DMS 273 (cell line): ENCODE measurements around the gene PEX5L.
"Not testable (repeated sequence)": the region's sequence is repeated elsewhere in the genome, so short reads cannot be mapped to it uniquely, and the experiment has no call there.

Source experiments
- DNase-seq: peaks from one replicate; lab custom pipeline; 2025; ENCODE audit not compliant: unreplicated experiment; lab: John Stamatoyannopoulos, UW

PEX5L gene

DNA sequence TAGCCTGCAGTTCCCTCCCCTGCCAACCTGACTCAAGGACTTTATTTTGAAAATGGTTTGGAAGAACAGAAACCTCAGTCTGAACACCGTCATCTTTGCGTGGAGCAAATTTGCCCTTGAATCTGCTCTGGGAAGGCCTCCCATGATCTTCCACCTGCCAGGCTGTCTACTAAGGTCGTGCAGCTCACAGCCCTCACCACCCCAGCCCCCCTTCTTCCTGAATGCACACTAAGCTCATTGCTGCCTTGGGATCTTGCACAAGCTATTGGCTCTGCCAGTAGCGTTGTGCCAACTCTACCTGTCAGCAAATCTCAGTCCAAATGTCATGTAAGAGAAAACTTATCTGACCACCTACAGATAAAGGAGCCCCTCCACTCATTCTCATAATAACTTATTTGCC lies 242.4 kb downstream of the PEX5L start:
- DNase-seq = no peak

DNA sequence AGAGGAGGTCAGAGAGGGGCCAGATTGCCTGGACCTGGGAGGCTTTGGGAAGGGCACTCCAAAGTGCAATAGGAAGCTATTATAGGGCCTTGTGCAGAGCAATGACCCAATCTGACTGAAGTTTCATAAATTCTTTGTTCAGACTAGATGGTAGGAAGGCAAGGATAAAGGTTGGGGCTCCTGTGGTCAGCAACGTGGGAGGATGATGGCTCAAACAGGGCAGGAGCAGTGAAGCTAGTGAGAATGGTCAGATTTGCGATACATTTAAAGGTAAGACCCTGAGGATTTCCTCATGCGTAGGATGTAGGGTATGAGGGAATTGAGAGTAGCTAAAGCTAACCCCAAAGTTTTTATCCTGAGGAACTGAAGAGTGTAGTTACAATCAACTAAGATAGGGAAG lies 244.9 kb downstream of the PEX5L start:
- no peak for DNase-seq

DNA sequence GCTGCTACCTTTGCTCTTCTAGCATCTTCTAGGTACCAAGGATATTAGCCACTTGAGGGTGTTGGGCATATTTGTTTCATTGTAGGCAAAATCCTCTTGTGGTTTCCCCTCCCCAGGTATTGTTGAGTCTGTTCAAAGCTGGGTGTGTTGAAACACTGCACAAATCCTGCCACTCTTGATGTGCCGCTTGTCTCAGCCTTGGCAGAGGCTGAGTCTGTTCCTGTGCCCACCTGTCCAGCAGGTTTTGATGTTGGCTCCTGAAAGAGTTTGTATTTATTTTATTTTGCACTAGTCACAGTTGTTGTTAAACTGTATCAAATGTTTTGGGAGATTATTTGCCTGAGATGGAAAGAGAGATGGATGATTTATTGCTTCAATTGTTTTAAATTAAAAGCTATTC lies 247.7 kb downstream of the PEX5L start:
- no peak for DNase-seq

DNA sequence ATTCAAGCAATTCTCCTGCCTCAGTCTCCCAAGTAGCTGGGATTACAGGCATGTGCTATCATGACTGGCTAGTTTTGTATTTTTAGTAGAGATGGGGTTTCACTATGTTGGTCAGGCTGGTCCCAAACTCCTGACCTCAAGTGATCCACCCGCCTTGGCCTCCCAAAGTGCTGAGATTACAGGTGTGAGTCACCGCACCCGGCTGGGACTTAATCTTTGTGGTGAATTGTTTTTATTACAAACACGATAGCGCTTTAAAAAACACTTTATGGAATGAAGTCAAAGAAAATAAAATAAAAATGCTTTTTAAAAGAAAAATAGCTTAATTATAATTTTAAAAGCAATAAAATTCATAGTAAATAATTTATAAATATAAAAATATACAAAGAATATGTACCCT lies 253.9 kb downstream of the PEX5L start:
- not testable (repeated sequence) for DNase-seq

DNA sequence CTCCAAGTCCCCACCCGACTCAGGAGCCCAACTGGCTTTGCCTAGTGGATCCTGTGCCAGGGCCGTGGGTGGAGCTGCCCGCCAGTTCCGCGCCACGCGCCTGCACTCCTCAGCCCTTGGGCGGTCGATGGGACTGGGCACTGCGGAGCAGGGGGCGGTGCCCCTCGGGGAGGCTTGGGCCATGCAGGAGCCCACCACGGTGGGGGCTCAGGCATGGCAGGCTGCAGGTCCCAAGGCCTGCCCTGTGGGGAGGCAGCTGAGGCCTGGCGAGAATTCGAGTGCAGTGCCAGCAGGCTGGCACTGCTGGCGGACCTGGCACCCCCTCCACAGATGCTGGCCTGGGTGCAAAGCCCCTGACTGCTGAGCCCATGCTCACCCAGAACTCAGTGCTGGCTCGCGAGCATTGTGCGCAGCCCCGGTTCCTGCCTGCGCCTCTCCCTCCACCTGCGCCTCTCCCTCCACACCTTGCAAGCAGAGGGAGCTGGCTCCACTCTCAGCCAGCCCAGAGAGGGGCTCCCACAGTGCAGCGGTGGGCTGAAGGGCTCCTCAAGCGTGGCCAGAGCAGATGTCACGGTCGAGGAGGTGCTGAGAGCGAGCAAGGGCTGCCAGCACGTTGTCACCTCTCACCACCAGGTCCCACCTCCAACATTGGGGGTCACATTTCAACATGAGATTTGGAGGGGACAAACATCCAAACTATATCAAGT lies 261.2 kb downstream of the PEX5L start:
- no peak for DNase-seq

DNA sequence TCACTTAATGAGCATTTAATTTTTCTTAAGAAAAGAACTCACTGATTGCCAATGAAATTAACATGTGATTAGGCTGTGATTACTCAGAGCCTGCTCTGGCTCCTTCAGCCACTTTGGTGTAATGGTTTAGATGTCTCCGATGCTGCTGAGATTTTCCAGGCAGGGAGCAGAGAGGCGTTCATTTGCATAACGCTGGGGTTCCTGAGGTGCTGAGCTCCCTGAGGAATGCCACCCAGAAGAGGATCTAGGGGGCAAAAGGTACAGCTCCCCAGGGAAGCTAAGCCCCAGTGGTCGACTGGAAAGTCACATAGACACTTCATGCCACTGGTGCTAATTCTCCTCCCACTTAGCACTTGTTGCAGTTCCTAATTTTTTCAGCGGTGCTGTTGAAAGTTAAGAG lies 264.4 kb downstream of the PEX5L start:
- DNase-seq = no peak

DNA sequence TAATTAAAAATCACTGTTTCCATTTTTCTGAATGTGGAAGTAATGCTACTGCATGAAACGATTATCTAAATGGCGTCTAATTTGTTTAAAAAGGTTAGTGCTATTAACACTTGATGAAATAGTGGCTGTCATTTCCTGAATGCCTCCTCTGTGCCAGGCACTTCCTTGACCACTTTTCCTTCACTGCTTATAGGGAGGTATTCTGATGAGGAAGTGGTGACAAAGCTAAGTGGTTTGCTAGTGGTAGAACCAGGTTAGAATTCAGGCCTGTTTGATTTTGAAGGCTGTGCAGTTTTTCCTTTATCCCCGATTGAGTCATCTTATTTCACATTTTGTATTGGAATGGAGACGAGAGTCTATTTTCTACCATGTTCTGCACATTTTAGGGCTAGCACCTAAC lies 264.9 kb downstream of the PEX5L start:
- no peak for DNase-seq

DNA sequence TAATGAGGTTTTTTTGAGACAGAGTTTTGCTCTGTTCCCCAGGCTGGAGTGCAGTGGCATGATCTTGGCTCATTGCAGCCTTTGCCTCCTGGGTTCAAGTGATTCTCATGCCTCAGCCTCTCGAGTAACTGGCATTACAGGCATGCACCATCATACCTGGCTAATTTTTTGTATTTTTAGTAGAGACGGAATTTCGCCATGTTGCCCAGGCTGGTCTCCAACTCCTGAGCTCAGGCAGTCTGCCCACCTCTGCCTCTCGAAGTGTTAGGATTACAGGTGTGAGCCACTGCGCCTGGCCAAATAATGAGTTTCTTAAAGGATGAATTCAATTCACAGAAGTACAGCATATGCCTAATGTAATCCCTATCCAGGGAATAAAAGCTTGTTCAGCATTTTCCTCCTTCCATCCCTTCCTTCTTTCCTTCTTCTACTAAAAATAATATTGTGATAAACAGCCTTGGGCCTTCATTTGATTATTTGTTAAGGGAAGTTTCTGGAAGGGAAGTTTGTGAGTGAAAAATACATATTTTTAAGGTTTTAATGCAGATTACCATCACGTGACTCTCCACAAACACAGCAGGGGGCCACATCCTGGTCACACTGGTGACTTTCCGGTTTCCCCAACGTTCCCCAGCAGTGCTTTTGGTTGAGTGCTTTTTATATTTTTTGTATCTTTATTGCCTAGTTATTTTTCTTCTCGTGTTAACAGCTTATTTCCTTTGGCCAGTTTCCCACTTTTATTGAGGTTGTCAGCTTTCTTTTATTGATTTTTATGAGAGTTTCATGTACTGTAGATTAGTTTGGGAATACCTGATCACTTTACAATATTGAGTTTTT lies 267.1 kb downstream of the PEX5L start:
- DNase-seq = no peak

DNA sequence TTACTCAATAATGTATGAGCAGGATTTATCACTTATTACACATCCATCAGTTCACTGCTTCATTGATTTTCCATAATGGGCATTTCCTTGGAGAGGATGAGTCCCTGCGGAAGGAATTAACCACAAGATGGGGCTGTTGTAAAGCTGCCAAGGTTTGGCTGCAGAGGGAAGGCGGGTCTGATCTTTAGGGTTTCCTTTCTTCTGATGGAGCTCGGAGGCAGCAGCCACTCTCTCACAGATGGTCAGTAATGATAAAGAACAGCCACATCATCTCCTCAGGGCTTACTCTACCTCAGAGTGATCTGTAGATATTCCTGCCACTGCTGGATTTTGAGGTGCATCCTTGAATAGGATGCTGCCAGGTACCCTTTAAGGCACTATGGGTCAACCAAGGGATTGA lies 268.7 kb downstream of the PEX5L start:
- peak; percentile 77 for DNase-seq

DNA sequence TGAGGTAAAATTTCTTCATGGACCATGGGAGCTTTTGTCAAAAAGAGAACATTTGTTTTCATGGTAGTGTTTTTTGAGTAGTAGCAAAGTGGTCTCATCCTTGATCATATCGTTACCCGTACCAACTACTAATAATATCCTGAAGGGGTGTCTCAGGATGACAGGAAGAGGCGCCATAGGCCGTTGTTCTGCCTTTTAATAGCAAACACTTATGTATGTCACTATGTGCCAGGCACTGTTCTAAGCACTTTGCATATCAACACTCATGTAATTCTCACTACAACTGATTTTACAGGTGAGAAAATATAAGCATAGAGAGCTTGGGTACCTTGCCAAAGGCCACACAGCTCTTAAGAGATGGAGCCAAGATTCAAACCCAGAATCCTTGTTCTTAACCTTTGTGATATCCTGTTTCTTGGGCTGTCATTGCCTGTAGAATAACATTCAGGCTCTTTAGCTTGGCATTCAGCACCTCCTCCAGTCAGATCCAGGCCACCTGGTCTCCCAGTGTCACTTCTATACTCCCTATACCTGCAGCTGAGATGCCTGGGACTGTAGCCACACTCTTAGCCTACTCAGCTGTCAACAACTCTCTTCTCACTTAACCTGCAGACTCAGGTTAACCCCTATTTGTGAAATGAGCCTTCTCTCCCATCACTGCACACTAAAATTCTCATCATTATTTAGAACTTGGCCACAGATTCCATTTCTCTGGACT lies 270.2 kb downstream of the PEX5L start:
- no peak for DNase-seq

DNA sequence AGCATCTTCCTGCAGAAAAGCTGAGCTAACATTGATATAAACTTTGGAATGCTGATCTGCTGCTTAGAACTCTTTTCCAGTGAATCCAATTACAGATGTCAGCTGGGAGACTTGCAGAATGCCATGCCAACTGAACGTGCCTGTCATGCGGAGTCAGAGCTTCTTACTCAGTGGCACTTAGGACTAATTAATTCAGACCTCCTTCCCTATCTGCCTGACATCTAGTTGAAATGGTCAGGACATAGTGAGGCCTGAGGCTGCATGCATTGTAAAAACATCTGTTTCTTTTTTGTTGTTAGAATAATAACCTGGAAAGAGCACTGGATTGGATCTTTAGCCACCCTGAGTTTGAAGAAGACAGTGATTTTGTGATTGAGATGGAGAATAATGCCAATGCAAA lies 271.3 kb downstream of the PEX5L start:
- DNase-seq = no peak

DNA sequence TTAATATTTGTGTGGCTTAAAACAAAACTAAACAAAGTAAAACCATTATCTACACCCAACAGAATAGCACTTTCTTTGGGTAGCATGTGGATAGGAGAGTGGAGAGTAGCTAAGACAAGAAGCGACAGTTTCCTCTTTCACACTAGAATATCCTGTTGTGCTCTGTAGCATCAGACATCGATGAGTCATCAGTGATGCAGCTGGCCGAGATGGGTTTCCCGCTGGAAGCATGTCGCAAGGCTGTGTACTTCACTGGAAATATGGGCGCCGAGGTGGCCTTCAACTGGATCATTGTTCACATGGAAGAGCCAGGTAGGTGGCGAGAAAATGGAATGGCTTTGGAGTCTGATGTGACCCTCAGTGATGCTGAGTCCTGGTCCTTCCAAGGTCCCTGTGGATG lies 275.8 kb downstream of the PEX5L start:
- no peak for DNase-seq

DNA sequence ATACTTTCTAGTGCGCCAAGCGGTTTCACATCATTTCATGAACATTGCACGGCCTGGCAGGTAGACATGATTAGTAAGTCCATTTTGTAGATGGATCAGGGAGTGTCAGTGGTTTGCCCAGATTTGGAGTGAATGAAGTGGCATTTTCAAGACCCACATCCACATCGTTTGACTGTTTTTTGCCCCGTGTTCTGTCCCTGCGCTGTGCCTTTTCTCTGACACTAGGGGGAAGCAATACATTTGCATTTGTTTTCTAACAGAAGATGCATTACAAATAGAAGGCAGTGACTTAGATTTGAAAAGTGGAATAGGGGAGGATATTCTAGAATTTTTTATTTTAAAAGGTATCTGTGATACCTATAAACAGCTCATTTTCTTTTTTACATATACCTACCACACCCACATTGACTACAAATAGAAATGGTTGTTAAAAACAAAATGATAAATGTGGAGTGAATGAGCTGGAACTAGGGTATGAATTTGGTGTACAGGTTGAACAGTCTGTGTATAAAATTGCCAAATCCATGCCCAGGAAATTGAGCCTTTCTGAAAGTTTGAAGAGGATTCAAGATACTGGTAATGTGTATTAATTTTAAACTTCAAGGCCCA lies 285.9 kb downstream of the PEX5L start:
- peak; percentile 58 for DNase-seq

DNA sequence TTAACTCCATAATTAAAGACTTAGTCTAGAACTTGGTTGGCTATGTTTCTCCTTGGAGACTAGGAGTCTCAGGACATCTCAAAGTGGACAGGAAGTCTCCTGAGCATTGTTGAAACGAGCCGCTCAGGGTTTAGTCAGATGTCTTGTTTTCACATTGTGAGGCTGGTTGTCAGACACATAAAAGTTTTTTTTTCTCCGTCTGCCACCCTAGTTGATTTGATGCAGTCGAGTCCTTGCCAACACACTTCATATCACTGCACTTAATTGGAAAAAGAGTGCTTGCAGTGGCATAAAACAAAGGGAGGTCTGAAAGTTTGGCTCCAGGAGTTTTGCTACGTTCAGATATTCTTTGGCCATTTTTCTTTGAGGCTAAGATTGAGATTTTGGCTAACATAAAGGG lies 291.0 kb downstream of the PEX5L start:
- DNase-seq = no peak

DNA sequence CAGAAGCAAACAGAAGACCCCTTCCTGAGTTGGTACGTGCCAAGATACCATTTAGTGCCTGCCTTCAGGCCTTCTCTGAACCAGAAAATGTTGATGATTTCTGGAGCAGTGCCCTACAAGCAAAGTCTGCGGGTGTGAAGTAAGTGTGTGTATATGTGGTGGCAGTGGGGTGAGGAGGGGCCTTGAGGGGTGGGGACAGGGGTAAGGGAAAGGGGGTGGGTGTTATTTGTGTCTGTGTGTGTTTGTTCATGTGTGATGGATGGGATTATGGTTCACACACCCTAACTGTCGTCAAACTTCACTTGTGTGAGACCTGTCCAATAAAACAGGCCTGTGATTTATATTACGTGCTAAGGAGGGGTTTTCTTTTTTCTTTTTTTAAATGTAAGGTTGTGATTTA lies 291.7 kb downstream of the PEX5L start:
- no peak for DNase-seq
